ENCODE results near the gene AHNAK2.

Gene AHNAK2

DNA sequence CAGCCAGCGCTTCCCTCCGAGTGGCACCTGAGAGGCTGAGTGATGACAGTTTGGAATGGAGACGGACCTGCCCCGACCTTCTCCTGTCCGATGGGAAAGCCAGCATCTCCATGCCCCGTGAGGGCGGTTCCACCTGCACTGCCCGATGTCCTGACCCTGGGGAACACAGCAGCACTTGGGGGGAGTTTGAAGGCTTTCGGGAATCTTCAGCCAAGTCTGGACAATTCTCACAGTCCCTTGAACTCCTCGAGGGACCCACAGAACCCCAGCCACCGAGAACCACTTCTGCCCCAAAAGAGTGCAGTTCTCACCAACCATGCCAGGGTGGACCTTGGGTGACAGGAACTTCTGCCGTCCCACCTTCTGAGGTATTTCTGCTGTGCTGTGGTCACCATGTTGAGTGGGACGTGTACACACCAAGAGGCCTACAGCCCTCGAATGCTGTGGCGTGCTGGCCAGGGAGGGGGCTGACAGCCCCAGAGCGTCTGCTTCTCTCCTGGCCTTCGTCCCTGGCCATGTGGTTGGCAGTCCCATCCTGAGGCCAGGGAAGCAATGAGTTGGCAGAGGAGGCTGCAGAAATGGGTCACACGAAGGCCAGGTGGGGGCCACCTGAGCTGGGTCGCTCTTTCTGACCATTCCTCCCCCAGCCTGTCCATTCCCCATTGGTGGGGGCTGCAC lies 8.5 kb upstream of the AHNAK2 start:
- DNase-seq (ENCODE audit: low read depth in 2 of 2), result no peak

GRCh38 chr14:104985675-104986486 lies 7.7 kb upstream of the AHNAK2 start, which contains the start of gene CLBA1:
Gene CLBA1 (plus strand): TSS chr14:104985788. CDS start chr14:104986432, 644 bp downstream.
- peak; percentile 72 to 84 for DNase-seq (ENCODE audit: low read depth in 2 of 2)

GRCh38 chr14:104984056-104984894 lies 6.1 kb upstream of the AHNAK2 start:
- DNase-seq (ENCODE audit: low read depth in 2 of 2), result no peak

DNA sequence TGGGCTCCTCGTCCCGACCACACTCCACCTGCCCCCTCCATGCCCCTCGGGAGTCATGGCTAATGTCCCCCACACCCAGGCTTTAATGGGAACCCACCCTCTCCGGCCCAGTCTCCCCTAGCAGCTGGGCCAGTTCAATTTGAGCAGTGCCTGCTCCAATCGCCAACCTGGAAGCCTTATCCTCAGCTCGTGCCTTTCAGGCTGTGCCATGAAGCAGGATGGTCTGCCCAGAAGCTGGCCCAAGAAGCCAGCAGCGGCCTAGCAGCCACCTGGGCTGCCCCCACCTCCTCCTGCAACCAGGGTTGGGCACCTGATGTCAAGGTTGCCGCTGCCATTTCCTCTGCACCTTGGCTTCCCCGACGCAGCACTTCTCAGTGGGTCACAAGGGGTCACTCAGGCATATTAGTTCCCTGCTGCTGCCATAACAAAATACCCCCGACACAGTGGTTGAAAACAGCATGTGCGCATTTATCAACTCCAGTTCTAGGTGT lies 5.1 kb upstream of the AHNAK2 start:
- DNase-seq (ENCODE audit: low read depth in 2 of 2), result no peak

DNA sequence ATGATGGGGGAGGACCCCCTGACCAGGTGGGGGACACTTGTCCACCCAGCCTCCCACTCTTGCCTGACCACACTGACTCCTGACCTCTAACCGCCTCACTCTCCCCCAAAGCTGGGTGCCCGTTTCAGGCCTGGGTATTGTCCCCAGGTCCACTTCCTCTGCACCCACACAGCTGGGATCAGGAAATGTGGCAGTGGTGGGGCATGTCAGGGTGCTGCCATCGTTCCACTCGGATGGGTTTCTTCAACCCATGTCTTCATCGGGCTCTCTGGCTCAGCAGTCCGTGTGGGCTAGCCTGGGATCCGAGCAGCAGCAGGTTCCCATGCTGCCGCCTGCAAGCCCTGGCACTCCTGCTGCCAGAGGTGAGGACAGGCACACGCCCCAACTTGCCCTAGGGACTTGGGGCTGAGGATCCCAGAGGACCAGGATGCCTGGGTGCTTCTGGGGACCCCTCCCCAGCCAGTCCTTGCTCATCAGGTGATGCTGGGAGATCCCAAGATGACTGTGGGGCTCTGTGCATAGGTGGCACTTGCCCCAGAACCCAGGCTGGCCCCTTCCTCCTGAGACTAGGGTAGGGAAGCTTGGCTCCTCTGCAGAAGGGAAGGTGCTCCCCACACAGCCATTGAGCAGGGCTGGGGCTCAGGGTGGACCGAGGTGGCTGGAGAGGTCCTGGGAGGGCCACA lies 4.5 kb upstream of the AHNAK2 start:
- DNase-seq (ENCODE audit: low read depth in 2 of 2), result no peak

GRCh38 chr14:104981699-104982541 lies 3.7 kb upstream of the AHNAK2 start:
- no peak for DNase-seq (ENCODE audit: low read depth in 2 of 2)

DNA sequence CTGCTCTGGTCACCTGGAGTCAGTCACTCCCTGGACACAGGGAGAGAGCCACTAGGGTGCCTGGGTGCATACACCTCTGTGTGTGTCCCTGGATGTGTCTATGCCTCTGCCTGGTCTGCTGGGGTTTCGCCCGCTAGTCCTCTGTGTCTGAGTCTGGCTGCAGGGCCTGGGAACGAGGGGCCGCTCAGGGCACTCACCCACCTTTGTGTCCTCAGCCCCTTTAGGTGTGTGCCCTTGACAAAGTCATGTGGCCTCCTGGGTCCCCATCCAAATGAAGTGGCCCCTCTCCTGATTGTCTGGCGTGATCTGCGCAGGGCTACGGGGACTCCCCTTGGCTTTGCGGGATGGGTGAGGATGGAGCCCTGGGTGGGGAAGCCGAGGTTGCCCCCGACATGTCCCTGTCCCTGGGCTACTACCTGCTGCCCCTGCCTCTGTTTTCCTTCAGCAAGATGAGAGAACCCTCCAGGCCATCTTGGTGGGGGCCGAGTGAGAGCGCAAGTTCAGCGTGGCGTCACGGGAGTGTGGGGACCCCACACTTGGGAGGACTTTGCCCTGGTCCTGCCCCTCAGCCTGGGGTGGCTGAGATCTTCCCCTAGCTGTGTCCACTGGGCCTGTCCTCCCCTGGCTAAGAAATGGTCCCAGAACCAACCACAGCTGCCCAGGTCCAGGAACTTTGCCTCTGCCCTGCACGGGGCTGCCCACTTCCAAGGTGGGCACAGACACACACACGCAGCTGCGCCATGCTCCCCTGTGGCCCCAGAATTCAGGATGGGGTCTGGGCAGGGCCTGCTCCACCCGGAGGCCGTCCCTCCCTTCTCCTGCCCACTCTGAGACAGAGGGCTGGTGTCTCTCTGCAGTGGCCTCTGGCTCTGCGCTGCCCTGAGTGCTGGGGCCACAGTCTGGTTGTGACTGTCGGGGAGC lies 2.7 kb upstream of the AHNAK2 start:
- DNase-seq (ENCODE audit: low read depth in 2 of 2), result no peak

- DNase-seq (ENCODE audit: low read depth in 2 of 2), result no peak
These were observed 1.8 kb upstream of the AHNAK2 start for GRCh38 chr14:104979758-104980610.

GRCh38 chr14:104978746-104979691 lies 845 bp upstream of the AHNAK2 start:
- no peak for DNase-seq (ENCODE audit: low read depth in 2 of 2)

DNA sequence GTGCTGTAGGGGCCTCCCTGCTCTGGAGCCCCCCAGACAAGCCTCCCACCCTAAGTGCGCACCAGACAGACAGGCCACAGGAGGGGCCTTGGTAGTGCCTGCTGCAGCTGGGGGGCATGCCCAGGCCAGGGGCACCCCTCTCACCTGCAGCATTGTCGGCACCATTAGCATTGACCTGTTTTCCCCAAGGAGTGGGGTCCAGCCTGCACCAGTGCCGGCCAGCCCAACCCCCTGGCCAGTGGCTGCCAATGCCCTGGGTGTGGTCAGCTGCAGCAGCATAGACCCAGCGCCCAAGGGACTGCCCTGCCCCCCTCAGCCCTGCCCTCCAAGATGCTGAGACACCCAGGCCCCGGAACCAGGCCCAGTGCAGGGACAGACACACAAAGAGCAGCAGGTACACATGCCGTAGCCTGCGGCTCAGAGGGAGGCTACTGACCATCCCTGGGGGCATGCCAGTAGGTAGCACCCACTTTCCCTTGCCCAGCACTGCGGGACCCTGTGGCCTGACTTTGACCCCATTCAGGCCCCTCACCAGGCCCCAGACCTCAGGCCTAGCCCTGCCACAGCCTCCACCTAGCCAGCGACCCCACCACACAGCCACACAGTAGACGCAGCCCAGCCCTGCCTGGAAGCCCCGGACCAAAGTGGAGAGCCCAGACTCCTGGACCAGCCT lies 1.0 kb downstream of the AHNAK2 start:
- no peak for DNase-seq (ENCODE audit: low read depth in 2 of 2)

GRCh38 chr14:104976198-104977007 lies 1.8 kb downstream of the AHNAK2 start:
- DNase-seq (ENCODE audit: low read depth in 2 of 2), result peak; percentile 71 to 81

DNA sequence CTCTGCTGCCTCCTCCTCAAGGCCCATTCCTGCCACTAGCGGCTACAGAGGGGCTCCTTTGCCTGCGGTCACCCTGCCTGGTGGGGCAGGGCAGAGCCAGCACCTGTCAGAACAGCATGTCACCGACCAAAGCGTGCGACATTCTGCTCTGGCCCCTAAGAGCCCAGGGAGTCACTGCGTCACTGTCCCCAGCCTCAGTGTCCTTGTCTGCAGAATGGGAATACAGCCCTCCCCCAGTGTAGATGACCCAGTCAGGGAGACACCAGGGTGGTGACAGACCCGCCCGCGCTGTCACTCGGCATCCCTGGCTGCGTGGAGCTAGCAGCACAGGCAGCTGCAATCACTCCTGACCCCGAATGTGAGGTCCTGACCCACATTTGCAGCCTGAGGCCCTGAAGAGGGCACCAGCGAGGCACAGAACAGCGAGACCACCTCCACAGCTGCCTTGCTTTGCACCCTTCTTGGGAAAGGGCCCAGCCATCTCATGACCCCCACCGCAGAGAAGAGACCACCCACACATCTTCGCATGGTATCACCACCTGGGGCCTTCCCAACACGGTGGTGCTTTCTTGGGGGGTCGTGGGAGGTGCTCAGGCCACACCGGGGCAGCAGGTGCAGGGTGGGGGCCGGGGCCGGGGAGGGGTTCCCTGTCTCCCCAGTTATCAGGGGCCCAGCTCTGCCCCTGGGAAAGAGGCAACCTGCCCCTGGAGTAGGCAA lies 2.5 kb downstream of the AHNAK2 start:
- no peak for DNase-seq (ENCODE audit: low read depth in 2 of 2)

- no peak for DNase-seq (ENCODE audit: low read depth in 2 of 2)
These were observed 3.3 kb downstream of the AHNAK2 start for GRCh38 chr14:104974665-104975390.

DNA sequence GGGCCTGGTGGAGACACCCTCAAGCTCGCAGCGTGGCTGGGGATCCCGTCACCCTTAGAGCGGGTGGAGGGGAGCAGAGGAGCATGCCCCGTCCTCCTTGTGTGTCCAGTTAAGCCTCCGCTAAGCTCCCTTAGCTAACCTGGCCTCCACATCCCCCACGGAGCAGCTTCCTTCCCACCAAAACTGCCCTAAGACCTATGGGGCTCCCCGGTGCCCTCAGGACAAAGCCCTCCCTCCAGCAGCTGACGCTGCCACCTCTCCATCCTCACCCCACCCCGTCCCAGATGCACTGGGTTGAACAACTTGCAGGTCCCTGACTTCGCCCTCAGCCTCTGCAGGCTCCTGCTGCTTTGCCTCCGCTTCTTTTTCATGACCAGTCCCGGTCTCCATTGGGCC lies 4.0 kb downstream of the AHNAK2 start:
- no peak for DNase-seq (ENCODE audit: low read depth in 2 of 2)
